ENCODE results near the gene OXCT1.
"Not testable (repeated sequence)": the region's sequence is repeated elsewhere in the genome, so short reads cannot be mapped to it uniquely, and the experiment has no call there.

OXCT1 gene

DNA sequence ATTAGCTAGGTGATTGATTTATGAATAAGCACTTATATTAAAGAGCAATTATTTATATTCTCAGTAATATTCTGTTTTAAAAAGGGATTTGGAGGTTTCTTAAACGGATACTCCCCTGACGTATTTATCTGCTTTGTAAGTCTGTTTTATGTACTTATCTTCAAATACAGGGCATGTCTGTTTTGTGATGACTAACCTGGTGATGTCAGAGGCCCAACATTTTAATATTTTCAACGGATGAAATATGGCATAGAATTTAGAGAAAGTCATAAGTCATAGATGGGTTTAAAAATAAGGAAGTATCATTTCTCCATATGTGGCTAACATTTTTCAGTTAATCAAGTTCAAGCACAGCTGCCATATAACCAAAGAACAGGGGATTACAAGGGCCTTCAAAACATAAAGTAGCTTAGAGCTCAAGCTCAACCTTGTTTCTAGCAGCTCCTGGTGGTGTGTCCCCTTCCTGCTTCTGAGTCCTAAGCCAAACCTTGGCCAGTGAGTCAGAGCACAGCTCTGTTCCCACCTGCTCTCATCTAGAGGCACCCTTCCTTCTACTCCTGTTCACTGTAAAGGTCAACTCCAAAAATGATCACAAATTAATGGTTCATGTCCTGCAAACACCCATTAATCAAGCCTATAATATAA, 131.4 kb downstream of the OXCT1 start:
- peaks cover 6 to 12% of the 10 kb centered on the region in 2 donors for H3K36me3 ChIP-seq (ENCODE audit: control insufficient read depth in 2 of 2, insufficient read depth in 2 of 2, low read length in 2 of 2)
- H3K27ac ChIP-seq (ENCODE audit: low read depth in 2 of 2, low read length in 2 of 2): no peak overlapping the region
- H3K9ac ChIP-seq (ENCODE audit: low read depth in 1 of 2, low read length in 2 of 2): no peak overlapping the region
- no peaks in the 10 kb centered on the region for H3K27me3 ChIP-seq (ENCODE audit: control insufficient read depth in 2 of 2, insufficient read depth in 2 of 2, low read length in 2 of 2)
- H3K4me1 ChIP-seq (ENCODE audit: control insufficient read depth in 2 of 2, insufficient read depth in 2 of 2, low read length in 2 of 2): no peaks in the 10 kb centered on the region
- H3K9me3 ChIP-seq (ENCODE audit: control insufficient read depth in 2 of 2, low read length in 2 of 2): no peaks in the 10 kb centered on the region
- no peak overlapping the region for H3K4me3 ChIP-seq (ENCODE audit: low read length in 2 of 2)

DNA sequence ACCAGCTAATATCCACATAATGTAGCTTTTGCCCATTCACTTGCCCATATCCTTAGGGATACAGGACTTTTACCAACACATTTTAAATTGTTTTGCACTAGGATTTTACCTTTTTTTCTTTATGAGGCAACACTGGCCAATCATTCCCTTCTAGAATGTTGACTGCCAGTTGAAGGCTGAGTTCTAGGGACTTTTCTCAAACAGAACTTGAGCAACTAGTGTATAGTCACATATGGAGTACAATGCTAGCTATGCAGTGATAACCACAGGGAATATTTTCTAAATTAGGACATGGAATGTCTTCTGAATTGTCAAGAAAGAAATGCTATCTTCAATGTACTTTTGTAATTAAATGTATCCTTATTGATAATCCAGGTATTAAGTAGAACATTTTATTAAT, 133.6 kb downstream of the OXCT1 start:
- H3K9me3 ChIP-seq (ENCODE audit: control insufficient read depth in 2 of 2, low read length in 2 of 2): no peaks in the 10 kb centered on the region
- peaks cover 6 to 12% of the 10 kb centered on the region in 2 donors for H3K36me3 ChIP-seq (ENCODE audit: control insufficient read depth in 2 of 2, insufficient read depth in 2 of 2, low read length in 2 of 2)
- H3K9ac ChIP-seq (ENCODE audit: low read depth in 1 of 2, low read length in 2 of 2): no peak overlapping the region

DNA sequence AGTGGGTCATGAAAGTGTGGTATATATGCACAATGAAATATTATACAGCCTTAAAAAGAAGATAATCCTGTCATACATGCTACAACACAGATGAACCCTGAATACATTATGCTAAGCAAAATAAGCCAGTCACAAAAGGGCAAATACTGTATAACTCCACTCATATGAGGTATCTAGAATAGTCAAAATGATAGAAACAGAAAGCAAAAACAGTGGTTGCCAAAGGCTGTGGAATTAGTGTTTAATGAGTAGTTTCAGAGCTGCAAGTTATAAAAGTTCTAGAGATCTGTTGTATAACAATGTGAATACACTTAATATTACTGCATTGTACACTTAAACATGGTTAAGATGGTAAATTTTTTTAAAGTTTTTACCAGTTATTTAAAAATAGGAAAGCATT, 135.0 kb downstream of the OXCT1 start:
- Histone ChIP-seq H3K9ac (ENCODE audit: low read depth in 1 of 2, low read length in 2 of 2) (no peak overlapping the region), H3K4me1 (ENCODE audit: control insufficient read depth in 2 of 2, insufficient read depth in 2 of 2, low read length in 2 of 2) (no peaks in the 10 kb centered on the region), H3K9me3 (ENCODE audit: control insufficient read depth in 2 of 2, low read length in 2 of 2) (no peaks in the 10 kb centered on the region), H3K27me3 (ENCODE audit: control insufficient read depth in 2 of 2, insufficient read depth in 2 of 2, low read length in 2 of 2) (no peaks in the 10 kb centered on the region), H3K27ac (ENCODE audit: low read depth in 2 of 2, low read length in 2 of 2) (no peak overlapping the region), H3K36me3 (ENCODE audit: control insufficient read depth in 2 of 2, insufficient read depth in 2 of 2, low read length in 2 of 2) (peaks cover 6 to 12% of the 10 kb centered on the region in 2 donors), H3K4me3 (ENCODE audit: low read length in 2 of 2) (no peak overlapping the region)

More for the DNA sequence above, 133.6 kb downstream of the OXCT1 start:
- Histone ChIP-seq H3K4me1 (ENCODE audit: control insufficient read depth in 2 of 2, insufficient read depth in 2 of 2, low read length in 2 of 2) (no peaks in the 10 kb centered on the region), H3K4me3 (ENCODE audit: low read length in 2 of 2) (no peak overlapping the region), H3K27me3 (ENCODE audit: control insufficient read depth in 2 of 2, insufficient read depth in 2 of 2, low read length in 2 of 2) (no peaks in the 10 kb centered on the region), H3K27ac (ENCODE audit: low read depth in 2 of 2, low read length in 2 of 2) (no peak overlapping the region)

DNA sequence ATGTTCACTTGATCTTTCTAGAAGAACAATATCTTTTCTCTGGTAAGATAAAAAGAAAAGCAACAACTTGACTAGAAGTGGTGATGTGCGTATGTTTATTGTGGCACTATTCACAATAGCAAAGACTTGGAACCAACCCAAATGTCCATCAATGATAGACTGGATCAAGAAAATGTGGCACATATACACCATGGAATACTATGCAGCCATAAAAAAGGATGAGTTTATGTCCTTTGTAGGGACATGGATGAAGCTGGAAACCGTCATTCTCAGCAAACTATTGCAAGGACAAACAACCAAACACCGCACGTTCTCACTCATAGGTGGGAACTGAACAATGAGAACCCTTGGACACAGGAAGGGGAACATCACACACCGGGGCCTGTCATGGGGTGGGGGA, 140.8 kb downstream of the OXCT1 start:
- not testable (repeated sequence) for H3K4me3 ChIP-seq (ENCODE audit: low read length in 2 of 2); H3K9ac ChIP-seq (ENCODE audit: low read depth in 1 of 2, low read length in 2 of 2); H3K27me3 ChIP-seq (ENCODE audit: control insufficient read depth in 2 of 2, insufficient read depth in 2 of 2, low read length in 2 of 2); H3K36me3 ChIP-seq (ENCODE audit: control insufficient read depth in 2 of 2, insufficient read depth in 2 of 2, low read length in 2 of 2); H3K4me1 ChIP-seq (ENCODE audit: control insufficient read depth in 2 of 2, insufficient read depth in 2 of 2, low read length in 2 of 2); H3K9me3 ChIP-seq (ENCODE audit: control insufficient read depth in 2 of 2, low read length in 2 of 2); H3K27ac ChIP-seq (ENCODE audit: low read depth in 2 of 2, low read length in 2 of 2)

DNA sequence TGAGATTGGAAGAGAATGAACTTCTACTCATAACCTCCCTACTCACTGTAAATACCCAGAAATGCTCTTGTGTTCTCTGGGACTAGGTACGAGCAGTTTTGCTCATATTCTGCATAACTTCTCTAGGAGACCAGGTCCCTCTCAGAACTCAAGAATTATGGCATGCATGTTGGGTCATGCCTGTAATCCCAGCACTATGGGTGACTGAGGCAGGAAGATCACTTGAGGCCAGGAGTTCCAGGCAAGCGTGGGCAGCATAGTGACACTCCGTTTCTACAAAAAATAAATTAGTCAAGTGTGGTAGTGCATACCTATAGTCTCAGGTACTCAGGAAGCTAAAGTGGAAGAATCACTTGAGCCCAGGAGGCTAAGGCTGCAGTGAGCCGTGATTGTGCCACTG, 141.9 kb downstream of the OXCT1 start:
- no peak overlapping the region for H3K9ac ChIP-seq (ENCODE audit: low read depth in 1 of 2, low read length in 2 of 2)
- no peaks in the 10 kb centered on the region for H3K4me1 ChIP-seq (ENCODE audit: control insufficient read depth in 2 of 2, insufficient read depth in 2 of 2, low read length in 2 of 2)
- no peak overlapping the region for H3K27ac ChIP-seq (ENCODE audit: low read depth in 2 of 2, low read length in 2 of 2)
- H3K27me3 ChIP-seq (ENCODE audit: control insufficient read depth in 2 of 2, insufficient read depth in 2 of 2, low read length in 2 of 2): no peaks in the 10 kb centered on the region
- H3K9me3 ChIP-seq (ENCODE audit: control insufficient read depth in 2 of 2, low read length in 2 of 2): no peaks in the 10 kb centered on the region
- H3K4me3 ChIP-seq (ENCODE audit: low read length in 2 of 2): no peak overlapping the region
- H3K36me3 ChIP-seq (ENCODE audit: control insufficient read depth in 2 of 2, insufficient read depth in 2 of 2, low read length in 2 of 2): no peaks in the 10 kb centered on the region

DNA sequence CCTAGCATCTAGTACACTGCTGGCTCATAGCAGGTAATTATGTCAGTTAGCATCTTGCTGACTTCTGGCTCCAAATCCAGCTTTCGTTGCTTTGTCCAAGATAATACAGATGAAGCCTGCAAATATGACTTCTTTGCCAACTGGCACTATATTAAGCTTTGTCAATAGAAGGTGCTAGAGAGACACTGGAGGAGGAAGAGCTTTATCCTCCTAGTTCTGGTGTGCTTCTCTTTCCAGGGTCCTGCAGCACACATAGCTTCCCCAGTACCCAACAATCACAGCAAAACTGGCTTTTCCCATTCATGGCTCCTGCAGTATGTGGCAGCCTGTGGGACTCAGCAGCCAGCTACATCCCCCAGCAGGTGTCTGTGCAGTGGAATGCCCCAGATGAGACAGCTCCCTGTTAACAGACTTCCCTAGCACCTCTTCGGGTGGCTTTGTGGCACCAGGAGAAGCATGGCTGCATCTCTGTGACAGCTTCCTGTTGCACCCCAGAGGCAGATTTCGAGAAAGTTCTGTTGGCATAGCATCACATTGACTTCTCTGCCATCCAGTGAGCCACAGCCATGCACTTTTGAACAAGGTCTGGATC, 147.8 kb downstream of the OXCT1 start:
- Histone ChIP-seq H3K27me3 (ENCODE audit: control insufficient read depth in 2 of 2, insufficient read depth in 2 of 2, low read length in 2 of 2) (no peaks in the 10 kb centered on the region), H3K9ac (ENCODE audit: low read depth in 1 of 2, low read length in 2 of 2) (no peak overlapping the region), H3K36me3 (ENCODE audit: control insufficient read depth in 2 of 2, insufficient read depth in 2 of 2, low read length in 2 of 2) (no peaks in the 10 kb centered on the region), H3K4me1 (ENCODE audit: control insufficient read depth in 2 of 2, insufficient read depth in 2 of 2, low read length in 2 of 2) (no peaks in the 10 kb centered on the region), H3K27ac (ENCODE audit: low read depth in 2 of 2, low read length in 2 of 2) (no peak overlapping the region), H3K9me3 (ENCODE audit: control insufficient read depth in 2 of 2, low read length in 2 of 2) (no peaks in the 10 kb centered on the region), H3K4me3 (ENCODE audit: low read length in 2 of 2) (no peak overlapping the region)

DNA sequence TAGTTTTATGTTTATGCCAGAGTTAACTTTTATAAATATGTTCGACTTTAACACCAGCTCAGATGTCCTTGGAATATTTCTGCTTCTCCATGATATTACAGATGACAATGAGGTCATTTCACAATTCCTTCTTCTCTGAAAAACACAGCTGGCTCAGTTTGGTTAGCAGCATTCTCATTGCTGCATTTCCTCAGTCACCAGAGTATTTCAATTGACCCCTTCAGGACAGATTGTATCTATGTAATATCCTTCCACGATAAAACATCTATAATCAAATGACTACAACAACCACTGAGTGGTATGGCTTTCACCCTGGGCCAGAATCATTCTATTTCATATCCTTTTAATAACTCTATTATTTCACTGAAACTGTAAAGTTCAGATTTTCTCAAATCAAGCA, 148.7 kb downstream of the OXCT1 start:
- Histone ChIP-seq H3K4me3 (ENCODE audit: low read length in 2 of 2) (no peak overlapping the region), H3K9me3 (ENCODE audit: control insufficient read depth in 2 of 2, low read length in 2 of 2) (no peaks in the 10 kb centered on the region), H3K27me3 (ENCODE audit: control insufficient read depth in 2 of 2, insufficient read depth in 2 of 2, low read length in 2 of 2) (no peaks in the 10 kb centered on the region), H3K9ac (ENCODE audit: low read depth in 1 of 2, low read length in 2 of 2) (no peak overlapping the region), H3K36me3 (ENCODE audit: control insufficient read depth in 2 of 2, insufficient read depth in 2 of 2, low read length in 2 of 2) (no peaks in the 10 kb centered on the region), H3K4me1 (ENCODE audit: control insufficient read depth in 2 of 2, insufficient read depth in 2 of 2, low read length in 2 of 2) (no peaks in the 10 kb centered on the region), H3K27ac (ENCODE audit: low read depth in 2 of 2, low read length in 2 of 2) (no peak overlapping the region)

DNA sequence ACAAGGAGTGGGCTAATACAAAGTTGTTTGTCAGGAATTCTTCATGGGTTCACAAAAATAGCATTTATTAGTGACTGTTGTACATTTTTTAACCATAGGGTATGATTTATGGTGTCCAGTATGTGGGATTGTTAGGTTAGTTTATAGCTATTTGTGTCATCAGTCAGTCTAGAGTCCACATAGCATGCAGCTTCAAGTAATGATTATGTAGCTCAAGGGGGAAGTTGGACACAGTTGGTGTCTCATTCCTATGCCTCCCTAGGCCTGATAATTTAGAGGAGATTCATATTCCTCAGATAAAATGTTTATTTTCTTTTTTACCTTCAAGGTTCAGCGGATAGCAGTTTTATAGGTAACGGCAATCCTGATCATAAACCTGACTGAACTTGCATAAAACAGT, 153.8 kb downstream of the OXCT1 start:
- Histone ChIP-seq H3K27ac (ENCODE audit: low read depth in 2 of 2, low read length in 2 of 2) (no peak overlapping the region), H3K36me3 (ENCODE audit: control insufficient read depth in 2 of 2, insufficient read depth in 2 of 2, low read length in 2 of 2) (no peaks in the 10 kb centered on the region), H3K4me1 (ENCODE audit: control insufficient read depth in 2 of 2, insufficient read depth in 2 of 2, low read length in 2 of 2) (peaks cover 0 to 2% of the 10 kb centered on the region in 2 donors), H3K9me3 (ENCODE audit: control insufficient read depth in 2 of 2, low read length in 2 of 2) (no peaks in the 10 kb centered on the region), H3K27me3 (ENCODE audit: control insufficient read depth in 2 of 2, insufficient read depth in 2 of 2, low read length in 2 of 2) (no peaks in the 10 kb centered on the region), H3K9ac (ENCODE audit: low read depth in 1 of 2, low read length in 2 of 2) (no peak overlapping the region), H3K4me3 (ENCODE audit: low read length in 2 of 2) (no peak overlapping the region)

DNA sequence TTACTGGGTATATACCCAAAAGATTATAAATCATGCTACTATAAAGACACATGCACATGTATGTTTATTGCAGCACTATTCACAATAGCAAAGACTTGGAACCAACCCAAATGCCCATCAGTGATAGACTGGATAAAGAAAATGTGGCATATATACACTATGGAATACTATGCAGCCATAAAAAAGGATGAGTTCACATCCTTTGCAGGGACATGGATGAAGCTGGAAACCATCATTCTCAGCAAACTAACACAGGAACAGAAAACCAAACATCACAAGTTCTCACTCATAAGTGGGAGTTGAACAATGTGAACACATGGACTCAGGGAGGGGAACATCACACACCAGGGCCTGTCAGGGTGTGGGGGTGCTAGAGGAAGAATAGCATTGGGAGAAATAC, 155.8 kb downstream of the OXCT1 start:
- H3K27ac ChIP-seq (ENCODE audit: low read depth in 2 of 2, low read length in 2 of 2); H3K9me3 ChIP-seq (ENCODE audit: control insufficient read depth in 2 of 2, low read length in 2 of 2); H3K4me3 ChIP-seq (ENCODE audit: low read length in 2 of 2); H3K9ac ChIP-seq (ENCODE audit: low read depth in 1 of 2, low read length in 2 of 2); H3K27me3 ChIP-seq (ENCODE audit: control insufficient read depth in 2 of 2, insufficient read depth in 2 of 2, low read length in 2 of 2); H3K36me3 ChIP-seq (ENCODE audit: control insufficient read depth in 2 of 2, insufficient read depth in 2 of 2, low read length in 2 of 2); H3K4me1 ChIP-seq (ENCODE audit: control insufficient read depth in 2 of 2, insufficient read depth in 2 of 2, low read length in 2 of 2): not testable (repeated sequence)

DNA sequence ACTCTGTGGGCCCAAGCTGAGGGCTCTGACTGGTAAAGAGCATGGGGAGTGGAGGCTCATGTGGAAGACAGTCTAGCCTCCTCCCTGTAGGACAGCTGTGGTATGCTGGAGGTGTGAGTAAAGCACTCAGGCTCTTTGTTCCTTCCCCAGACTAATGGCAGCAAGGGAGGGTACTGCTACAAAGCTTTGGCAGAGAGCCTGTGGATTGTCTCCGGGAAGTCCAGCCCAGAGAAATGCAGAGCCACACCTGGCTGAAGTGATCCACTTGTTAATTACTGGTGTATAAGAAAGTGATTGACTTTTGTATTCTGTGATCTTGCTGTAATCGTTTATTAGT, 161.7 kb downstream of the OXCT1 start:
- no peaks in the 10 kb centered on the region for H3K27me3 ChIP-seq (ENCODE audit: control insufficient read depth in 2 of 2, insufficient read depth in 2 of 2, low read length in 2 of 2)
- no peaks in the 10 kb centered on the region for H3K4me1 ChIP-seq (ENCODE audit: control insufficient read depth in 2 of 2, insufficient read depth in 2 of 2, low read length in 2 of 2)
- peaks cover 0 to 4% of the 10 kb centered on the region in 2 donors for H3K9me3 ChIP-seq (ENCODE audit: control insufficient read depth in 2 of 2, low read length in 2 of 2)
- H3K36me3 ChIP-seq (ENCODE audit: control insufficient read depth in 2 of 2, insufficient read depth in 2 of 2, low read length in 2 of 2): no peaks in the 10 kb centered on the region
- no peak overlapping the region for H3K27ac ChIP-seq (ENCODE audit: low read depth in 2 of 2, low read length in 2 of 2)
- H3K9ac ChIP-seq (ENCODE audit: low read depth in 1 of 2, low read length in 2 of 2): no peak overlapping the region
- H3K4me3 ChIP-seq (ENCODE audit: low read length in 2 of 2): no peak overlapping the region

Measured in mucosa of rectum (tissue), 2 donors.